SK-MEL-5 (cell line): ENCODE measurements around the gene DAAM1. TPM values are rescaled to one million over a fixed set of nuclear protein-coding genes. Genes with fewer than 3 reads are reported as not detected.

Experiments
- DNase-seq: peaks from one replicate; pipeline ENCODE4 v3.0.0-alpha.2; 2016; ENCODE audit warnings: low read depth, low spot score
- in situ Hi-C: cut with HindIII; loops from 2 replicates; pipeline ENCODE4 v1.10.0; 2016; ENCODE audit warnings: low sequenced_read_pairs, high pct_unique_total_duplicates, low pct_unique_long_range_greater_than_20kb
- total RNA-seq: library from RNA; depleted of rRNA; stranded (reverse); fragments of >200 nt; shearing (Covaris generic); gene quantifications from 2 replicates; pipeline ENCODE4 v1.2.3, GENCODE V29; 2014

The DAAM1 gene
- total RNA-seq, 1 experiment from 2014 or later = 23.5 TPM

GRCh38 chr14:59394268-59394667 is 205.8 kb downstream of the DAAM1 start:
- in situ Hi-C loops = no loop called here
- no peak for DNase-seq

- in situ Hi-C loops = no loop called here
- no peak for DNase-seq
Observed at GRCh38 chr14:59395672-59396071, 207.2 kb downstream of the DAAM1 start.

GRCh38 chr14:59398841-59399240 is 210.4 kb downstream of the DAAM1 start:
- in situ Hi-C loops = no loop called here
- no peak for DNase-seq

DNA sequence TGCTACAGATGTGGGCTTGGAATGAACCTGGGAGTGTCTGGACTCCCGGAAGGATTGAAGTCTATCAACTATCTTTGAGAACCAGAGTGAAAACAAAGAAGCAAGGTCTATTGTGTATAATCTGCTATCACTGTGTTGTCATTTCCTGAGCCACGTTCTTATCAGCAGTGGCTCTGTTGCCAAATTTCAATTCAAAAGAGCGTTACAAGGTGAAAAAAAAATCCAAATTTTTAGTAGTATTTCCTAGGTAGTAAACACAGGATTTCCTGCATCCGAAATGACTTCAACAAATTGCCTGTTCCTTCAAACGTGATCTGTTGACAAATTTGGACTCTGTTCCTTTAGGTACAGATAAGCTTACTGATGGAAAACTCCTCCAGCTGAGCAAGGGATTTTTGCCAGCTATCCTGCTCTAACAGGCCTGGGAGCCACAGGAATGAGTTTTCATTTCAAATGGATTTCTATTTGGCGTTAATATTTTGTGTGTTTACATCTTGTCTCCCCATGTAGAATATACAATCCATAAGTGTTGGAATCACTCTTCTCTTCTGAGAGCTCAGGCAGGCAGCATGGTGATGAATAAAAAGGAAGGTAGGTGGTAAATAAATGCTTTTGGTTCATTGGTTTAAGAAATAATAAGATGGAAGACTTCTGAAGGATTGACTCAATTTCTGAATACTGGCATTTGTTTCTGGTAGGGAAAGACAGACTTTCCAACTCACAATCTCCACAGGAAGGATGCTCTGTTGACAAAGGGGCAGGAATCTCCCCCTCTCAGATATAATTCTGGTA is 218.2 kb downstream of the DAAM1 start:
- in situ Hi-C loops = no loop called here
- no peak for DNase-seq

DNA sequence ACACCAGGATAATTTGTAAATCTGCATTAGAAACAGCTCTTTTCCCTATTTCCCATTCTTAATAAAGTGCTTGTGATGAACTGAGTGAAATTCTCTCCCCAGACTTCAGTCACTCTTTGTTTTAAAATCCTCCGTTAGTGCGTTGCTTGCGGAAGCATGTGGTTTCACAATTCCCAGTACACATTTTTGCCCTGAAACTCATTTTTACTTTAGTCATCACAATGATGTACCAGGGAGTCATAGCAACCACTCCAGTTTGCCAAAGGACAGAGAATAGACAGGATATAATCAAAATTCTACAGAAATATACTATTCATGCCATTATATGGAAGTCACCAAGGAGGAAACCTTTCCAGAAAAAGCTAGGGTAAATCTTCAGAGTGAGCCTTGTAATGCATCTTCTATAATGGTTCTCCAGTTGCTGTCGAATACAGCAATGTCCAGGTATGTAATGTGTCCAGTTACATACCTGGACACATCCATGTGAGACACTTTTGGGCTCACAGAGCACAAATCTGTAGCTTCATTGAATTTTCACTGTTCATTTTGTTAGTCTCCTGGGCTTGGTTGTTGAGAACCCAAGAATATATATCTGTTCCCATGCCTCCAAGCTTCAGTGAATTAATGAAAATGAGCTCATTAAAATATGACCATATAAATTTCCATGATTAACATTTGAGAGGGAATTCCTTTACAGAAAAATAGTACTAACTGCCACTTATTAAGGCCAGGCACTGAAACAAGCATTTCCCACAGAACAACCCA is 219.0 kb downstream of the DAAM1 start:
- in situ Hi-C loops = no loop called here
- DNase-seq = no peak

GRCh38 chr14:59415836-59416602 is 227.6 kb downstream of the DAAM1 start:
- no peak for DNase-seq
- in situ Hi-C loops = no loop called here

DNA sequence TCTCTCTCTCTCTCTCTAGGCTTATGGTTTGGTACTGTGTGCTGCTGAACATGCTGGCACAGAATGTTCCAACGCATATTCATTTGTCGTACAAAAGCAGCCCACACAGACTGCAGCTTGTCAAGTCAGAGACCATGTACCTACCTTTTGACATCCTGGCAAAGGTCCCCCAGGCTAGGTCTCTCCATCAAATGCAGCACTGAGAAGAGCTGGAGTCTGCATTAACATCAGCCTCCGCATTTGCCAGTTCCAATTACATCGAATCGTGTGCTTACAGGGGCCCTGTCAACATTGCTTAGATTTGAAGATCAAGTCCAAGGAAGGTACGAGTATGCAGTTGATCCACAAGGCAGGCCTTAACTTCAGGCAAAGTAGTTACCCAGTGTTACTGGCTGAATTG is 228.8 kb downstream of the DAAM1 start:
- no peak for DNase-seq
- in situ Hi-C loops = no loop called here

- in situ Hi-C loops = no loop called here
- no peak for DNase-seq
Observed at GRCh38 chr14:59419303-59419702, 230.8 kb downstream of the DAAM1 start.
